NCI-H446 treated with DMSO at 0.1 percent for 48 hours (cell line): Measurements from ENCODE around the gene CDH23.

Experiments used
- DNase-seq: peaks from one replicate; lab custom pipeline; 2025; lab: John Stamatoyannopoulos, UW

The CDH23 gene

GRCh38 chr10:71757399-71757922 lies 360.7 kb downstream of the CDH23 start:
- DNase-seq, result no peak

- no peak for DNase-seq
Observed at GRCh38 chr10:71761105-71761511, 364.4 kb downstream of the CDH23 start.

- DNase-seq, result no peak
Observed at GRCh38 chr10:71761541-71762113, 364.9 kb downstream of the CDH23 start.

GRCh38 chr10:71762324-71762723 lies 365.6 kb downstream of the CDH23 start:
- DNase-seq, result no peak

GRCh38 chr10:71763352-71764127 lies 366.8 kb downstream of the CDH23 start:
- DNase-seq, result no peak

GRCh38 chr10:71765176-71765904 lies 368.6 kb downstream of the CDH23 start:
- no peak for DNase-seq

GRCh38 chr10:71765906-71766716 lies 369.4 kb downstream of the CDH23 start:
- DNase-seq, result no peak

GRCh38 chr10:71766717-71767419 lies 370.1 kb downstream of the CDH23 start:
- DNase-seq, result no peak

GRCh38 chr10:71767420-71768035 lies 370.8 kb downstream of the CDH23 start:
- no peak for DNase-seq

GRCh38 chr10:71769279-71769823 lies 372.6 kb downstream of the CDH23 start:
- DNase-seq, result no peak

- DNase-seq, result no peak
Observed at GRCh38 chr10:71770255-71770654, 373.5 kb downstream of the CDH23 start.

GRCh38 chr10:71770789-71771188 lies 374.1 kb downstream of the CDH23 start:
- DNase-seq, result no peak

GRCh38 chr10:71771204-71771603 lies 374.5 kb downstream of the CDH23 start:
- DNase-seq, result no peak

GRCh38 chr10:71771821-71772617 lies 375.3 kb downstream of the CDH23 start:
- DNase-seq, result no peak

- DNase-seq, result no peak
Observed at GRCh38 chr10:71772832-71773220, 376.1 kb downstream of the CDH23 start.

- no peak for DNase-seq
Observed at GRCh38 chr10:71773221-71773971, 376.7 kb downstream of the CDH23 start, which contains the start of gene VSIR. Gene VSIR (minus strand): TSS chr10:71773520. CDS start chr10:71773439, 81 bp downstream.

- DNase-seq, result no peak
Observed at GRCh38 chr10:71774916-71775702, 378.4 kb downstream of the CDH23 start.

- no peak for DNase-seq
Observed at GRCh38 chr10:71776481-71776925, 379.8 kb downstream of the CDH23 start.
